SK-N-SH (cell line): ENCODE measurements around the gene PROC. TPM values are rescaled to one million over a fixed set of nuclear protein-coding genes. Genes with fewer than 3 reads are reported as not detected.

Experiments used
- CTCF ChIA-PET: fragments of 300-600, 350-600 bp; formaldehyde crosslinking; extraction: SDS; loops from one replicate; lab custom pipeline; 2021; lab: Yijun Ruan, JAX
- POLR2A ChIA-PET: fragments of 350-600 bp; sonication (Branson Sonifier 250); formaldehyde crosslinking; extraction: SDS; loops from one replicate; lab custom pipeline; 2020; ENCODE audit warnings: antibody characterized with exemption, inconsistent platforms; lab: Yijun Ruan, JAX
- DNase-seq: peaks from one replicate; pipeline ENCODE4 v3.0.0; 2012
- H2AFZ ChIP-seq: fragments of 200-600 bp; sonication (generic); 2 replicates; pipeline ENCODE4 v1.8.1; 2016; ENCODE audit warnings: antibody characterized with exemption, mild to moderate bottlenecking, low read depth
- H3F3A ChIP-seq: fragments of 200-600 bp; sonication (generic); replicated peaks from 2 replicates; pipeline ENCODE3; 2016; ENCODE audit warnings: antibody characterized with exemption, mild to moderate bottlenecking; ENCODE audit not compliant: insufficient read depth
- H3K27ac ChIP-seq, 2 experiments: fragments of 200-500 bp in 1 of 2; fragments of 200-600 bp in 1 of 2; sonication (Bioruptor generic) in 1 of 2; sonication (generic), shearing (Covaris generic) in 1 of 2; 2 replicates each; pipeline versions ENCODE4 v1.5.1 to v1.6.1; 2014 to 2016; ENCODE audit warnings: low read depth in 2 of 2, inconsistent platforms in 1 of 2, low read length in 1 of 2, mild to moderate bottlenecking in 1 of 2, mixed read lengths in 1 of 2
- H3K27me3 ChIP-seq: fragments of 200-600 bp; sonication (generic), shearing (Covaris generic); 2 replicates; pipeline ENCODE4 v1.6.1; 2016; ENCODE audit warnings: mixed run types; ENCODE audit not compliant: insufficient read depth
- H3K36me3 ChIP-seq, 2 experiments: fragments of 200-500 bp in 1 of 2; fragments of 200-600 bp in 1 of 2; sonication (Bioruptor generic) in 1 of 2; sonication (generic) in 1 of 2; replicated peaks in 1 of 2; 2 replicates each; pipeline versions ENCODE3 to v1.5.1; 2014 to 2016; ENCODE audit warnings: low read length in 1 of 2, mild to moderate bottlenecking in 1 of 2; ENCODE audit not compliant: insufficient read depth in 2 of 2, control insufficient read depth in 1 of 2
- H3K4me1 ChIP-seq, 2 experiments: fragments of 200-500 bp in 1 of 2; fragments of 200-600 bp in 1 of 2; sonication (Bioruptor generic) in 1 of 2; sonication (generic), shearing (Covaris generic) in 1 of 2; 2 replicates each; pipeline versions ENCODE4 v1.5.1 to v1.6.1; 2014 to 2016; ENCODE audit warnings: low read depth in 1 of 2, low read length in 1 of 2, mixed run types in 1 of 2; ENCODE audit not compliant: insufficient read depth in 2 of 2, control insufficient read depth in 1 of 2
- H3K4me2 ChIP-seq: fragments of 200-600 bp; sonication (generic), shearing (Covaris generic); 2 replicates; pipeline ENCODE4 v1.6.1; 2017; ENCODE audit warnings: mixed run types
- H3K4me3 ChIP-seq, 2 experiments: fragments of 200-500 bp in 1 of 2; fragments of 200-600 bp in 1 of 2; sonication (Bioruptor generic) in 1 of 2; sonication (generic), shearing (Covaris generic) in 1 of 2; 2 replicates each; pipeline versions ENCODE4 v1.5.1 to v1.8.1; 2014 to 2016; ENCODE audit warnings: low read depth in 2 of 2, inconsistent platforms in 1 of 2, low read length in 1 of 2, mild to moderate bottlenecking in 1 of 2, mixed read lengths in 1 of 2, moderate library complexity in 1 of 2
- H3K79me2 ChIP-seq: fragments of 200-600 bp; sonication (generic); 2 replicates; pipeline ENCODE4 v1.8.1; 2017; ENCODE audit warnings: mild to moderate bottlenecking; ENCODE audit not compliant: insufficient read depth
- H3K9ac ChIP-seq: fragments of 200-600 bp; sonication (generic); 2 replicates; pipeline ENCODE4 v1.6.1; 2017; ENCODE audit warnings: mixed run types
- H3K9me2 ChIP-seq: fragments of 200-600 bp; sonication (generic); 2 replicates; pipeline ENCODE4 v1.6.1; 2017; ENCODE audit warnings: mixed run types
- H3K9me3 ChIP-seq: fragments of 200-600 bp; sonication (generic); 2 replicates; pipeline ENCODE4 v1.6.1; 2017; ENCODE audit warnings: mixed run types, mild to moderate bottlenecking, moderate library complexity
- H4K20me1 ChIP-seq: fragments of 200-600 bp; sonication (generic); 2 replicates; pipeline ENCODE4 v1.6.1; 2017; ENCODE audit warnings: mild to moderate bottlenecking, mixed run types; ENCODE audit not compliant: insufficient read depth
- CHD2 ChIP-seq: fragments of 150-350 bp; IDR thresholded peaks from 2 replicates; pipeline ENCODE4 v1.6.1; 2018; ENCODE audit warnings: low read length; ENCODE audit not compliant: partially characterized antibody
- ELF1 ChIP-seq: IDR thresholded peaks from 2 replicates; pipeline ENCODE4 v1.4.0; 2012
- EZH2phosphoT487 ChIP-seq: fragments of 200-600 bp; sonication (generic); IDR thresholded peaks from 2 replicates; pipeline ENCODE4 v1.6.1; 2017; ENCODE audit warnings: low read depth, mixed run types, mild to moderate bottlenecking, antibody characterized with exemption, moderate library complexity, borderline replicate concordance
- FOSL2 ChIP-seq: IDR thresholded peaks from 2 replicates; pipeline ENCODE4 v1.4.0; 2012; ENCODE audit warnings: low read depth, mild to moderate bottlenecking, moderate library complexity, borderline replicate concordance
- JUND ChIP-seq: IDR thresholded peaks from 2 replicates; pipeline ENCODE4 v1.4.0; 2012
- MXI1 ChIP-seq: IDR thresholded peaks from 2 replicates; pipeline ENCODE4 v1.6.1; 2012; ENCODE audit warnings: mild to moderate bottlenecking, low read depth, low read length, improper control_type of control experiment
- NRF1 ChIP-seq: IDR thresholded peaks from 2 replicates; pipeline ENCODE4 v1.6.1; 2012; ENCODE audit warnings: low read depth, mild to moderate bottlenecking, low read length
- POLR2AphosphoS5 ChIP-seq: IDR thresholded peaks from 2 replicates; pipeline ENCODE4 v1.6.1; 2012; ENCODE audit warnings: low read depth, low read length
- RAD21 ChIP-seq: IDR thresholded peaks from 2 replicates; pipeline ENCODE4 v1.6.1; 2012; ENCODE audit warnings: mild to moderate bottlenecking, low read length
- RFX5 ChIP-seq: IDR thresholded peaks from 2 replicates; pipeline ENCODE4 v1.6.1; 2012; ENCODE audit warnings: mild to moderate bottlenecking, improper control_type of control experiment, low read length
- TEAD4 ChIP-seq: IDR thresholded peaks from 2 replicates; pipeline ENCODE4 v1.4.0; 2012; ENCODE audit warnings: mild to moderate bottlenecking, borderline replicate concordance; ENCODE audit not compliant: insufficient read depth
- YY1 ChIP-seq: IDR thresholded peaks from 2 replicates; pipeline ENCODE4 v1.4.0; 2012; ENCODE audit warnings: low read depth, mild to moderate bottlenecking
- WGBS: methylation state at CpG from one replicate; pipeline ENCODE4 v1.1.6; 2017; ENCODE audit warnings: low lambda C conversion rate; 5-methylcytosine and 5-hydroxymethylcytosine counted together
- polyA plus RNA-seq, 3 experiments: library from polyadenylated mRNA; depleted of rRNA; stranded (reverse); fragments of >200 nt; gene quantifications; 2 replicates each; pipeline ENCODE4 v1.2.3, GENCODE V29; 2012
- TF ChIP-seq, protein P1 (sequence below): IDR thresholded peaks from 2 replicates; pipeline ENCODE4 v1.4.0; 2012; ENCODE audit warnings: low read depth, borderline replicate concordance
- TF ChIP-seq, protein P2 (sequence below): IDR thresholded peaks from 2 replicates; pipeline ENCODE4; 2012
- TF ChIP-seq, protein P3 (sequence below): fragments of 150-350 bp; IDR thresholded peaks from 2 replicates; pipeline ENCODE4 v1.6.1; 2017; ENCODE audit warnings: antibody characterized with exemption, low read length, low read depth, borderline replicate concordance
- TF ChIP-seq, protein P4 (sequence below): IDR thresholded peaks from 2 replicates; pipeline ENCODE4 v1.4.0; 2012; ENCODE audit warnings: low read depth
- TF ChIP-seq, protein P5 (sequence below): IDR thresholded peaks from 2 replicates; pipeline ENCODE4 v1.4.0; 2012; ENCODE audit warnings: low read depth, borderline replicate concordance
- TF ChIP-seq, protein P6 (sequence below): fragments of 200-600 bp; sonication (generic); IDR thresholded peaks from 2 replicates; pipeline ENCODE4 v1.6.1; 2017; ENCODE audit warnings: antibody characterized with exemption, mild to moderate bottlenecking, moderate library complexity

PROC gene
- polyA plus RNA-seq, 1 of the 3 experiments (the other 2 are of a cell fraction), result 0.10 TPM

DNA sequence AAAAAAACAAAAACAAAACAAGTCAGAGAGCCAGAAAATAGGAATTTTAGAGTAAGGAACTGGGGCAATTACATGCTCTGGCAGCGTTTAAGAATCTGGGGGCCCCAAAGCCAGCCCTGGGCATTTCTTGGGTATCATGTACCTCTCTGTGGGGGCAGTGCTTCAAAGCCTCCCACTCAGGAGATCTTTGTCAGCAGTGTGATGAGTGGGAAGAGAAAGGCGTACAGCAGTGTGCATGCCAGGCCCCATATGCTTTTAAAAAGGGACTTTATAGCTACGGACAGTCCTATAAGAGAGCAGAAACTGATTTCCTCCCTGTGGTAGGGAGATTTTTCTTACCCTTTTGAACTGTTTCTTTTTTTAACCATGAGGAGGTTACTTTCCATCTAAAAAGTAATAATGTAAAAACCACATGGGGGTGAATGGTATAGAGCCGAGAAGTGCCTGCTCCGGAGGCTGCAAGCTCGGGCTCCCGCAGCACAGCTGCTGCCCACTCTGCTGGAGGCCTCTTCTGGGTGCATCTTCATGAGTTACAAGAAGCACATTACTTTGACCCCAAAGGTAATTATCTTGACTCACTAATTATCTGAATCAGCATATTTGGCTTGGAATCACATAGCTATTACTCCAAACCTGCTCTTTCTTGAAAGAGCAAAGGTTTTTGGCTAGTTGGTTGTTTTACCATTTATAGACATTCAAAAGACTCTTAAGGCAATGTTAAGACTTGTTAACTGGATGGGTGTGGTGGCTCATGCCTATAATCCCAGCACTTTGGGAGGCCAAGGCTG is 46.4 kb downstream of the PROC start:
- 96% methylated on average over 7 of the region's 7 CpGs for WGBS
- TF ChIP-seq ELF1, result no peak
- no peak for TF ChIP-seq CHD2
- TF ChIP-seq, protein P1, sequence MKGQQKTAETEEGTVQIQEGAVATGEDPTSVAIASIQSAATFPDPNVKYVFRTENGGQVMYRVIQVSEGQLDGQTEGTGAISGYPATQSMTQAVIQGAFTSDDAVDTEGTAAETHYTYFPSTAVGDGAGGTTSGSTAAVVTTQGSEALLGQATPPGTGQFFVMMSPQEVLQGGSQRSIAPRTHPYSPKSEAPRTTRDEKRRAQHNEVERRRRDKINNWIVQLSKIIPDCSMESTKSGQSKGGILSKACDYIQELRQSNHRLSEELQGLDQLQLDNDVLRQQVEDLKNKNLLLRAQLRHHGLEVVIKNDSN, result no peak
- TF ChIP-seq TEAD4, result no peak
- TF ChIP-seq, protein P2, sequence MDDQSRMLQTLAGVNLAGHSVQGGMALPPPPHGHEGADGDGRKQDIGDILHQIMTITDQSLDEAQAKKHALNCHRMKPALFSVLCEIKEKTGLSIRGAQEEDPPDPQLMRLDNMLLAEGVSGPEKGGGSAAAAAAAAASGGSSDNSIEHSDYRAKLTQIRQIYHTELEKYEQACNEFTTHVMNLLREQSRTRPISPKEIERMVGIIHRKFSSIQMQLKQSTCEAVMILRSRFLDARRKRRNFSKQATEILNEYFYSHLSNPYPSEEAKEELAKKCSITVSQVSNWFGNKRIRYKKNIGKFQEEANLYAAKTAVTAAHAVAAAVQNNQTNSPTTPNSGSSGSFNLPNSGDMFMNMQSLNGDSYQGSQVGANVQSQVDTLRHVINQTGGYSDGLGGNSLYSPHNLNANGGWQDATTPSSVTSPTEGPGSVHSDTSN, result no peak
- no peak for TF ChIP-seq RAD21
- TF ChIP-seq EZH2phosphoT487, result no peak
- TF ChIP-seq, protein P3, sequence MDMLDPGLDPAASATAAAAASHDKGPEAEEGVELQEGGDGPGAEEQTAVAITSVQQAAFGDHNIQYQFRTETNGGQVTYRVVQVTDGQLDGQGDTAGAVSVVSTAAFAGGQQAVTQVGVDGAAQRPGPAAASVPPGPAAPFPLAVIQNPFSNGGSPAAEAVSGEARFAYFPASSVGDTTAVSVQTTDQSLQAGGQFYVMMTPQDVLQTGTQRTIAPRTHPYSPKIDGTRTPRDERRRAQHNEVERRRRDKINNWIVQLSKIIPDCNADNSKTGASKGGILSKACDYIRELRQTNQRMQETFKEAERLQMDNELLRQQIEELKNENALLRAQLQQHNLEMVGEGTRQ, result no peak
- no peak for TF ChIP-seq POLR2AphosphoS5
- no peak for TF ChIP-seq MXI1
- TF ChIP-seq, protein P4, sequence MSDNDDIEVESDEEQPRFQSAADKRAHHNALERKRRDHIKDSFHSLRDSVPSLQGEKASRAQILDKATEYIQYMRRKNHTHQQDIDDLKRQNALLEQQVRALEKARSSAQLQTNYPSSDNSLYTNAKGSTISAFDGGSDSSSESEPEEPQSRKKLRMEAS, result no peak
- TF ChIP-seq NRF1, result no peak
- no peak for TF ChIP-seq YY1
- no peak for TF ChIP-seq JUND
- TF ChIP-seq, protein P5, sequence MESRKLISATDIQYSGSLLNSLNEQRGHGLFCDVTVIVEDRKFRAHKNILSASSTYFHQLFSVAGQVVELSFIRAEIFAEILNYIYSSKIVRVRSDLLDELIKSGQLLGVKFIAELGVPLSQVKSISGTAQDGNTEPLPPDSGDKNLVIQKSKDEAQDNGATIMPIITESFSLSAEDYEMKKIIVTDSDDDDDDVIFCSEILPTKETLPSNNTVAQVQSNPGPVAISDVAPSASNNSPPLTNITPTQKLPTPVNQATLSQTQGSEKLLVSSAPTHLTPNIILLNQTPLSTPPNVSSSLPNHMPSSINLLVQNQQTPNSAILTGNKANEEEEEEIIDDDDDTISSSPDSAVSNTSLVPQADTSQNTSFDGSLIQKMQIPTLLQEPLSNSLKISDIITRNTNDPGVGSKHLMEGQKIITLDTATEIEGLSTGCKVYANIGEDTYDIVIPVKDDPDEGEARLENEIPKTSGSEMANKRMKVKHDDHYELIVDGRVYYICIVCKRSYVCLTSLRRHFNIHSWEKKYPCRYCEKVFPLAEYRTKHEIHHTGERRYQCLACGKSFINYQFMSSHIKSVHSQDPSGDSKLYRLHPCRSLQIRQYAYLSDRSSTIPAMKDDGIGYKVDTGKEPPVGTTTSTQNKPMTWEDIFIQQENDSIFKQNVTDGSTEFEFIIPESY, result no peak
- no peak for TF ChIP-seq RFX5
- TF ChIP-seq, protein P6, sequence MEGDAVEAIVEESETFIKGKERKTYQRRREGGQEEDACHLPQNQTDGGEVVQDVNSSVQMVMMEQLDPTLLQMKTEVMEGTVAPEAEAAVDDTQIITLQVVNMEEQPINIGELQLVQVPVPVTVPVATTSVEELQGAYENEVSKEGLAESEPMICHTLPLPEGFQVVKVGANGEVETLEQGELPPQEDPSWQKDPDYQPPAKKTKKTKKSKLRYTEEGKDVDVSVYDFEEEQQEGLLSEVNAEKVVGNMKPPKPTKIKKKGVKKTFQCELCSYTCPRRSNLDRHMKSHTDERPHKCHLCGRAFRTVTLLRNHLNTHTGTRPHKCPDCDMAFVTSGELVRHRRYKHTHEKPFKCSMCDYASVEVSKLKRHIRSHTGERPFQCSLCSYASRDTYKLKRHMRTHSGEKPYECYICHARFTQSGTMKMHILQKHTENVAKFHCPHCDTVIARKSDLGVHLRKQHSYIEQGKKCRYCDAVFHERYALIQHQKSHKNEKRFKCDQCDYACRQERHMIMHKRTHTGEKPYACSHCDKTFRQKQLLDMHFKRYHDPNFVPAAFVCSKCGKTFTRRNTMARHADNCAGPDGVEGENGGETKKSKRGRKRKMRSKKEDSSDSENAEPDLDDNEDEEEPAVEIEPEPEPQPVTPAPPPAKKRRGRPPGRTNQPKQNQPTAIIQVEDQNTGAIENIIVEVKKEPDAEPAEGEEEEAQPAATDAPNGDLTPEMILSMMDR, result no peak
- no peak for TF ChIP-seq FOSL2

More for the DNA sequence above, 46.4 kb downstream of the PROC start:
- no peaks in the 10 kb centered on the region for H3F3A ChIP-seq
- POLR2A ChIA-PET, result interaction anchor here (0.5 kb wide), 1 partner anchor 208 kb away, joined by 4 read pairs; no protein-coding TSS in a partner anchor
- H3K27me3 ChIP-seq, result no peaks in the 10 kb centered on the region
- no peak for DNase-seq
- H2AFZ ChIP-seq, result no peak overlapping the region
- H4K20me1 ChIP-seq, result no peaks in the 10 kb centered on the region
- H3K9me3 ChIP-seq, result no peaks in the 10 kb centered on the region
- no peaks in the 10 kb centered on the region for H3K36me3 ChIP-seq
- CTCF ChIA-PET, result no interaction called here
- H3K27ac ChIP-seq, result no peak overlapping the region
- H3K9me2 ChIP-seq, result no peaks in the 10 kb centered on the region
- no peak overlapping the region for H3K4me3 ChIP-seq
- no peaks in the 10 kb centered on the region for H3K79me2 ChIP-seq
- H3K9ac ChIP-seq, result no peak overlapping the region
- no peak overlapping the region for H3K4me2 ChIP-seq
- no peaks in the 10 kb centered on the region; a peak in 1 of 4 replicates for H3K4me1 ChIP-seq
